ENCODE measurements around the gene UBR4. TPM values are rescaled to one million over a fixed set of nuclear protein-coding genes. Genes with fewer than 3 reads are reported as not detected.

UBR4 gene
- total and polyA plus RNA-seq, 2 experiments from 2014 or later = 111 to 230 TPM

DNA sequence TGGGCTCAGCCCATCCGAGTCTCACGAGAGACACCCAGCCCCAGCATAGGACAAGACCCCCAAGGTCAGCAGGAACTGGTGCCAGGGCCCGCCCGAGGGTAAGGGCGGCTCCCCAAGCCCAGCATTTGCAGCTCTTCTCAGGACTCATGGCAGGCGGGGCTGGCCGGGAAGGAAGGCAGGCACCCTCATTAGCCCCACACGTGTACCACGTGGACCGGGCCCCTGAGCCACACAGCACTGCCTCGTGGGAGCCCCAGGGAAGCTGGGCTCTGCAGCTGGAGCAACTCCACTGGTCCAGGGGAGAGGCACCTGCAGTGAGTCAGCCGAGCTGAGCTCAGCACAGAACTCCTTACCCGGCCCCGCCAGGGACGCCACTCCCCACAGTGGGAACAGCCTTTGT, 155.8 kb downstream of the UBR4 start (continued):
- TF ChIP-seq STAT1 (IDR thresholded peaks at IDR 0.05; ENCODE audit: unreplicated experiment) (no peak), ZNF331 (CRISPR knock-in tag; IDR thresholded peaks at IDR 0.05; ENCODE audit: low read depth) (no peak), CREB1 (CRISPR knock-in tag; IDR thresholded peaks at IDR 0.05; ENCODE audit: low read depth) (no peak)

DNA sequence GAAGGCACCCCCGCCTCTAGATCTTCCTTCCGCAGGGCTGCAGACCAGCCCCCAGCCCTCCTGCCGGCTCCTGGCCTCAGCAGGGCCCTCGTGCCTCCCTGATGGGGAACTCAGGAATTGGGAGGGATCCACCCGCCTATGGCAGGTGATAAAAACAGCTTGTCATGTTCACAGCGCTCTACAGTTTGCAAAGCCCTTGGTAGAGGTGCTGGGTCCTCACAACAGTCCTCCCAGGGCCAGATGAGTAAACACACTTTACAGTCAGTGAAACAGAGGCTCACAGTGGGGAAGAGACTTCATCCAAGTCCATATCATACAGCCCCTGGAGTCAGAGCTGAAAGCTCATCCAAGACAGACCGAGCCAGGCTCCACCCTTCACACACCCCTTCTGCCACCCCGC, 156.6 kb downstream of the UBR4 start:
- Histone ChIP-seq H3K79me2 (replicated peaks; ENCODE audit: insufficient read depth) (no peaks in the 10 kb centered on the region), H3K27me3 (ENCODE audit: insufficient read depth) (no peaks in the 10 kb centered on the region), H3K4me3 (no peak overlapping the region), H3K4me2 (no peak overlapping the region), H4K20me1 (replicated peaks; ENCODE audit: insufficient read depth) (no peaks in the 10 kb centered on the region), H3K9me2 (ENCODE audit: insufficient read depth) (0 out of 2 replicates have a peak, but pooled peaks cover 2% of the 10 kb centered on the region), H3F3A (replicated peaks; ENCODE audit: low read depth) (no peaks in the 10 kb centered on the region), H3K27ac (ENCODE audit: low read depth) (no peak overlapping the region), H2AFZ (no peak overlapping the region), H3K36me3 (ENCODE audit: insufficient read depth) (no peaks in the 10 kb centered on the region), H3K4me1 (ENCODE audit: insufficient read depth) (no peaks in the 10 kb centered on the region)
- Mint-ChIP-seq H3K4me3 (no peak overlapping the region), H3K4me1 (peaks cover 2% of the 10 kb centered on the region; the same call in 1 of the 3 replicates), H3K36me3 (ENCODE audit: low read depth) (no peaks in the 10 kb centered on the region; the same call in 2 of the 3 replicates), H3K27ac (no peak overlapping the region), H3K27me3 (ENCODE audit: insufficient read depth, low read depth, poor library complexity) (peaks cover 17% of the 10 kb centered on the region), H3K9me3 (peaks cover 2% of the 10 kb centered on the region; the same call in 1 of the 3 replicates)
- TF ChIP-seq ZNF331 (CRISPR knock-in tag; IDR thresholded peaks at IDR 0.05; ENCODE audit: low read depth) (no peak), POLR2AphosphoS5 (IDR thresholded peaks at IDR 0.05; ENCODE audit: low read depth) (no peak), REST (IDR thresholded peaks at IDR 0.05; ENCODE audit: unreplicated experiment) (no peak), ZNF462 (CRISPR knock-in tag; IDR thresholded peaks at IDR 0.05) (no peak), EZH2phosphoT487 (IDR thresholded peaks at IDR 0.05; ENCODE audit: unreplicated experiment) (no peak), EZH2 (IDR thresholded peaks at IDR 0.05; ENCODE audit: low read depth, unreplicated experiment) (no peak), ZNF114 (CRISPR knock-in tag; IDR thresholded peaks at IDR 0.05) (no peak), NANOG (IDR thresholded peaks at IDR 0.05; ENCODE audit: borderline replicate concordance) (no peak)
- DNase-seq (ENCODE audit: low spot score) (no peak), ATAC-seq (no peak; the same call in 2 of the 3 replicates)

Measured in GM23338 (cell line).